Myocyte (in vitro differentiated cells): ENCODE measurements around the gene RAPGEF1. TPM values are rescaled to one million over a fixed set of nuclear protein-coding genes. Genes with fewer than 3 reads are reported as not detected.
"Not testable (repeated sequence)": the region's sequence is repeated elsewhere in the genome, so short reads cannot be mapped to it uniquely, and the experiment has no call there.

Experiments
- DNase-seq: peaks from one replicate; pipeline ENCODE4 v3.0.0-alpha.2; 2012; ENCODE audit warnings: low read depth
- polyA plus RNA-seq: library from polyadenylated mRNA; unstranded; fragments of >200 nt; gene quantifications from one replicate; pipeline ENCODE4 v1.2.1, GENCODE V29; 2012; ENCODE audit warnings: missing spikeins
- total RNA-seq: library from RNA; depleted of rRNA; stranded (reverse); fragments of >200 nt; gene quantifications from 2 replicates; pipeline ENCODE4 v1.2.3, GENCODE V29; 2014

The RAPGEF1 gene
- total RNA-seq = 274 and 290 TPM in 2 replicates
- polyA plus RNA-seq = 225 TPM

DNA sequence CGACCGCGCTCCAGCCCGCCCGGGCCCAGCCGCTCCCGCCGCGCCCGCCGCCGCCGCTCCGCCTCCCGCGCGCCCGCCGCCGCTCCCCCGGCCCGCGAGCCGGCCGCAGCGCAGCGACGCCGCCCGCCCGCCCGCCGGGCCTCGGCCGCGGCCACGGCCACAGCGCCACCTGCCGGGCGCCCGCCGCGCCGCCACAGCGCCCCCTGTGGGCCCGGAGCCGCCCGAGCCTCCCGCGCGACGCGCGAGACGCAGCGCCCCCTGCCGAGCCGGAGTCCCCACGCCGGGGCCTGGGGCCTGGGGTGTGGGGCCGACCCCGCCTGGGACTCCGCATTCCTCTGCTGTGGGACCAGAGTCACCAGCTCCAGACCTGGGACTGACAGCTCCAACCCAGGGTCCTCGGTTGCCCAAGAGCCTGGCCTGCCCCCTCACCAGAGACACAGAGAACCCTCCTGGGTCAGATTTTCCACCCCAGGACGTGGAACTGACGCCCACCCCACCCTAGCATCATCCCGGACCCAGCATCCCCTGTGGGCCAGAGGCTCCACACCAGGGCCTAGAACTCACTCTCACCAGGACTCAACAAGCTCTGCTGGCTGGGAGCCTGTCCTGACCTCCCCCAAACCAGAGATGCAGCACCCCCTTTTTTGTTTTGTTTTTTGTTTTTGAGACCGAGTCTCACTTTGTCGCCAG is at the start of gene RAPGEF1:
RAPGEF1 (minus strand) TSS at position 118 of the 690 bp plus-strand sequence. CDS start 246 bp downstream, outside the sequence.
- peak; percentile 48 for DNase-seq

GRCh38 chr9:131788851-131789250 is 49.0 kb upstream of the RAPGEF1 start:
- DNase-seq = no peak

DNA sequence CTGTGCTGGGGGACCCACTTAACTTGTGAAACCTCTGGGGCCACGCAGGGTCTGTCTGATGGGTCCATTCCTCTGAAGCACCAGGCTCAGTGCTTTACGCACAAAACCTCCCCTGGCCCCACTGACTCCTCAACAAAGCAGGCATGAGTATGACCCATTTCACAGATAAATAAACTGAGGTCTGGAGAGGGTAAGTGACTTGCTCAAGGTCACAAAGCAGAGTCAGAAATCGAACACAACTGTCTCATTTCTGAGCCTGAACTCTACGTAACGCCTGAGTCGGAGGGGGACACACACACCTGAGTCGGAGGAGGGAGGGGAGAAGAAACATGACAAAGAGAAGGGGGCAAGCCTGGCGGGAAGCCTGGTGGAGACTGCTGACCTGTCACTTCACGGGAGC is 48.0 kb upstream of the RAPGEF1 start:
- no peak for DNase-seq

DNA sequence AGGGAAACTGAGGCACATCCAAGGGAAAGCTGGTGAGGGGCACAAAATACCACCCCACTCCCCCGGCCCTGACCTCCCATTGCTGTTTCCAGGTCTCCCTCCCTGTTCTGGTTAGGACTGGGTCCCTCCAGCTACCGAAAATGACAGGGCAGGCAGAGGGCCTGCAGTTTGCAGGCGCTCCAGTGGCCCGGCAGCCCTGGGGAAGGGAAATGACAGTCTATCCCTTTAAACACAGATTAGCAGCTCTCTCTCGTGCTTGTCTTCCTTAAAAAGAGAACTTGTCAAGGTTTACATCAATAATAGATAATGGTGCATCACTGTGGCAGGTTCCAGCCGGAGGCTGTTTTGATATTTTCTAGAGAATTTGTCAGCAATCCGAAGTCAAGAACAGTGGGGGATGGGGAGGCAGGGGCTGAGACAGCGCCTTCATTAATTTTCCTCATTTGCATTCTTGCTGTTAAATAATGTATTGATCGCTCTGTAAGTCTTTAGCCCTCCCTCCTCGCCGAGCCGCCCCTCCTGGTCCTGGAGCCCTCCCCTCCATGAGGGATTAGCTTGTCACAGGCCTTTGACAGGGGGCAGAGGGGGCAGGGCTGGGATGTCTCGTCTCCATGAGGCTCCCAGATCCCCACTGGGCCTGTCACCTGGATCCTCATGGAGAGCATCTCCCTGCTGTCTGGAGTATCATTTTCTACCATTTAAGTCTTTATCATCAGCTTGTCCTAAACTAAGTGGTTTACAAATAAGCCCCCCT is 45.0 kb upstream of the RAPGEF1 start:
- DNase-seq = no peak

- DNase-seq = no peak
Observed at GRCh38 chr9:131781069-131781468, 41.2 kb upstream of the RAPGEF1 start.

DNA sequence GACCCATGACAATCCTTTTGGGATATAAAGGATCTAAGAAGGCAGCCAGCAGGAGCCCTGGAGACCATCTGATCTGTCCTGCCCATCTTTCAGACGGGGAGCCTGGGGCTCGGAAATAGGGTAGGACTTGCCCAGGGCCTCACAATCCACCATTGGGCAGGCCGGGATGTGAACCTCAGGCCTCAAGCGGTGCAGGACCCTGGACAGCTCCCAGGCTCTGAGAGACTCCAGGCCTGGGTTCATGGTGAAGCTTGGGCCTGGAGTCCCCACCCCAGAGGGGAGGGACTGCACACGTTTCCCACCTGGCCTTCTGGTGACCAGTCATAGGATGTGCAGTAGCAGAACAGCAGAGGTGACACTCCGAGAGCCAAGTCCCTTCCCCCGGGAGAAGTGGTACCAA is 36.6 kb upstream of the RAPGEF1 start:
- peak; percentile 65 for DNase-seq

GRCh38 chr9:131776036-131776435 is 36.2 kb upstream of the RAPGEF1 start:
- no peak for DNase-seq

DNA sequence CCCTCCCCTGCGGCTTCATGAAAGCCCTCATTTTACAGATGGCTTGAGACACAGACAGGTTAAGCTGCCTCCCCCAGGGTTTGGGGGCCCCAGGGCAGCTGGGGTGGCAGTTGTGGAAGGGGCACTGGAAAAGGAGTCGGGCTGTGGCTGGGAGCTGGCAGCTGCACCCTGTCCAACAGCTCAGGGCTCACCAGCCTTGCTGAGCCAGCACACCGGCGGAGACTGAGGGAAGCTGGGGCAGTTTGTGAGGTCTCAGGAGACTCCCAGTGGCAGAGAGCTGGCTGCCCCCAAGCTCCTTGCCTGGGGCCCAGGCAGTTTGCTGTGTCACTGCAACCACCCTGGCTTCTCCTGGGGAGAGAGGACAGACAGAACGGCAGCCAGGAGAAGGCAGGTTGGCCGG is 34.8 kb upstream of the RAPGEF1 start:
- DNase-seq = no peak

GRCh38 chr9:131773911-131774379 is 34.1 kb upstream of the RAPGEF1 start:
- peak; percentile 88 for DNase-seq

DNA sequence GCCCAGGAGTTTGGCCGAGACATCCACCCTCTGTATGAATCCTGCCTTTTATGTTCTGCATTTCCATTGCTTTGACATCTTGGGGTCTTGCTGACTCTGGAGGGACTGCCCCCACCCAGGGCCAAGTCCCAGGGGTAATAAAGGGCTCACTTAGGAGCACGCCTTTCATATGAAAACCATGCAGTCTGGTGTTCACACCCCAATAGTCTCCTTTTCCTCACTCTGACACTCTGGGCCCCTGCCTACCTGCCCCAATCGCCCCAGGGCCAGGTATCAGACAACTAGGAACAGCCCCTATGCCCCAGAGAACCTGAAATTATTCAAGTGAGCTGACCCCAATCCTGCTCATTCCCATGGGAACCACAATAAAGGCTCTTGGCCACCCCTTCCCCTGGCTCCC is 33.1 kb upstream of the RAPGEF1 start:
- DNase-seq = no peak

DNA sequence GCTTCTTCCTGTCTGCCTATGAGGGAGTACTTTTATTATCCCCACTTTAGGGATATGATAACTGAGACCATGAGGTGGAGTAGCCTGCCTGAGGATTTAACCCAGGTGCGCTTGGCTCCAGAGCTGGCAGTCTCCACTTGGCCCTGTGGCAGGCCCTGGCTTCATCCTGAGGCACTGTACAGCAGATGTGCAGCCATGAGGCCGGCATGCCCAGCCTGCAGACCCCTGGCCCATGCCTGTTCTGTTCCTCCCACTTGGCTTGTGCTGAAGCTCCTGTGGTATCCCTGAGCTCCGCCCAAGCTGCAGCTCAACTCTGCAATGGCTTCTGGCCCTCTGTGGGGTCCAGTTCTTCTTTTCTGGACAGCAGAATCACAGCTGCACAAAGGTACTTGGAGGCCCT is 31.8 kb upstream of the RAPGEF1 start:
- no peak for DNase-seq

DNA sequence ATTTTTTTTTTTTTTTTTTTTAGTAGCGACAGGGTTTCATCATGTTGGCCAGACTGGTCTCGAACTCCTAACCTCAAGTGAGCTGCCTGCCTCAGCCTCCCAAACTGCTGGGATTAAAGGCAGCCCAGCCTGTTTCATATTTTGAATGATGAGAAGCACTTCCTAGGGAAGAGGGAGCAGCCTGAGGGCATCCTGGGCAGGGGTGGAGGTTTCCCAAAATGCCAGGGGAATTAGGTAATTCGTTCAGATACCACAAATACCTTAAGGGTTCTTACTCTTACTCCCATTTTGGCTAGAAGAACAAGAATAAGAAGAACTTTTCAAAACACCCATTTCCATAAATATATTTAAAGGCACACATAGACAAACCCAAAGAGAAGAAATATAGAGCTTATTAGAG is 29.5 kb upstream of the RAPGEF1 start:
- DNase-seq = no peak

- no peak for DNase-seq
Observed at GRCh38 chr9:131764568-131764967, 24.7 kb upstream of the RAPGEF1 start.

DNA sequence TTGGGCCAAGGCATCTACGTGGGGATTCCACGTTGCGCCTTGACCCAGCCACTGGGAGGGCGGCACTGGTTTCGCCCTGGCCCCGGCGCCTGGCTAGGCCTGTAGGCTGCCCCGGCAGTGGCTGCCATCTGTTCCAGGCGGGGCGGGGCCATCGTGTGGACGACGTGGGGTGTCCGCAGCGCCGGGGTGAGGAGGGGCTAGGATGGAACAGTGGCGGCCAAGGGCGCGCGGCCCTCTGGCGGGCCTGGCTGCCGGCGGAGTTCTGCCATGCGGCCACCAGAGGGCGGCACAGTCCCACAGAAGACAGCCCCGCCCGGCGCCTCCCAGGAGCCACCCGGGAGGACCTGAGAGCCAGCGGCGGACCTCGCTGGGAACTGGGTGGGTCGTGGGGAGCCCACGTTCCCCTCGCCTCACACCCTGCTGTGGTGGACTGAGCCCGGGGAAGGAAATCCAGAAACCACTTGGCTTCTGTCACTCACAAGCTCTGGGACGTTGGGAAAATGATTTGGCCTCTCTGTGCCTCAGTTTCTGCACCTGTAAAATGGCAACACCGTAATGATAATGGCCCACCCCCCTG is 22.6 kb upstream of the RAPGEF1 start:
- peak; percentile 61 for DNase-seq

DNA sequence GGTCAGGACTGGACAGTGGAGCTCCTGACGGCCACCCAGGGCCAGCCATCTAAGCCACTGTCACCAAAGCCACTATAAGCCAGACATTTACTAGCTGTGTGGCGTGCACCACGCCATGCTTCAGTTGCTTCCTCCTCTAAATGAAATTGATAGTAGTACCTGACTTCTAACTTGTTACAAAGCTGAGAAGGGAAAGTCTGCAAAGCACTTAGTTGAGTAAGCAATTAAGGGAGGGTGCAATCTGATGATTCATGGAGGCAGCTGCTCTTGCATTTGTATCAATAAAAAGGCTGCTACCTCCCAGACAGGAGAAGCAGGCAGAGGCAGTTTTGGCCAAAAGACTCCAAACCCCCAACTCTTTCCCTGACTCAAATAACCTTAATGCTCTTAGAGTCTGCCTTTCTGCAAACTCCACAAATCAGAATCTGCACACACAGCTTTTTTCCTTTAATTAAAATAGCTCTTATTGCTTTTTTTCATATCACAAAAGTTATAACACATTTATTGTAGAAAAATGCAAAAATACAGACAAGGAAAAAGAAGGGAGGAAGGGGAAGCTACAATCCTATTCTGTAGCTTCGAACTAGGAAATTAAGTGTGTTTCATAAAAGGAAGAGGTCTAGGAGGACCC is 19.3 kb upstream of the RAPGEF1 start:
- DNase-seq = peak; percentile 38

GRCh38 chr9:131757549-131757948 is 17.7 kb upstream of the RAPGEF1 start:
- DNase-seq = no peak

GRCh38 chr9:131755541-131756198 is 15.8 kb upstream of the RAPGEF1 start:
- DNase-seq = peak; percentile 84

GRCh38 chr9:131754846-131755245 is 15.0 kb upstream of the RAPGEF1 start:
- DNase-seq = no peak

- DNase-seq = not testable (repeated sequence)
Observed at GRCh38 chr9:131753751-131754150, 13.9 kb upstream of the RAPGEF1 start.

DNA sequence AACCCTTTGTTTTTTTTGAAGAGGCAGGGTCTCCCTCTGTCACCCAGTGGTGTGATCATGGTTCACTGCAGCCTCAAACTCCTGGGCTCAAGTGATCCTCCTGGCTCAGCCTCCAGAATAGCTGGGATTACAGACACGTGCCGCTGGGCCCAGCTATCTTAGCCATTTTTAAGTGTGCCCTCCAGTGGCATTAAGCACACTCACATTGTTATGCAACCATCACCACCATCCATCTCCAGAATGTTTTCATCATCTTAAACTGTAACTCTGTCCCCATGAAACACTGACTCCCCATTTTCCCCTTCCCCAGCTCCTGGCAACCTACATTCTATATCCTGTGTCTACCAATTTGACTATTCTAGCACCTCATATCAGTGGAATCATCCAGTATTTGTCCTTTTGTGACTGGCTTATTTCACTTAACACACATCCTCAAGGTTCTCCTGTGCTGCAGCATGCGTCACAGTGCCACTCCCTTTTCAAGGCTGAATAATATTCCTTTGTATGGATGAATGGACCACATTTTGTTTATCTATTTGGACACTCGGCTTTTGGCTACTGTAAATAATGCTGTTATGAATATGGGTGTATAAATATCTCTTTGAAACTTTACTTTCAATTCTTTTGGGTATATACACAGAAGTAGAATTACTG is 12.5 kb upstream of the RAPGEF1 start:
- DNase-seq = no peak
